OCI-LY3 (cell line): ENCODE measurements around the gene IFT43.

Source experiments
- CTCF ChIP-seq: fragments of 200-600, 300-600 bp; sonication (generic); IDR thresholded peaks from 2 replicates; pipeline ENCODE4 v1.5.1; 2014; ENCODE audit warnings: antibody characterized with exemption, low read length, low read depth
- EZH2phosphoT487 ChIP-seq: fragments of 200-600 bp; shearing (Covaris generic); IDR thresholded peaks from 2 replicates; pipeline ENCODE4 v1.6.1; 2018; ENCODE audit warnings: antibody characterized with exemption, mixed run types, low read depth

GRCh38 chr14:76131071-76131965 is 145.8 kb downstream of the IFT43 start:
- no peak for TF ChIP-seq CTCF
- no peak for TF ChIP-seq EZH2phosphoT487
